Vagina (tissue), 2 donors: ENCODE results near the gene SPOCK1.

Source experiments
- POLR2A ChIP-seq, 2 donors: fragments of 450-650 bp; IDR thresholded peaks; one replicate each; pipeline ENCODE4 v1.6.1; 2017; ENCODE audit warnings: antibody characterized with exemption in 2 of 2, mild to moderate bottlenecking in 2 of 2, moderate library complexity in 2 of 2
- TF ChIP-seq, protein P1 (sequence below), 3 experiments: fragments of 450-650 bp in 2 of 3; fragments of 200-600 bp in 1 of 3; sonication (generic) in 1 of 3; IDR thresholded peaks; one replicate each; pipeline ENCODE4 v1.5.1; 2017 to 2019; ENCODE audit warnings: antibody characterized with exemption in 3 of 3, mild to moderate bottlenecking in 2 of 3, moderate library complexity in 2 of 3

GRCh38 chr5:137355708-137356107 is 143.4 kb downstream of the SPOCK1 start:
- TF ChIP-seq, protein P1, sequence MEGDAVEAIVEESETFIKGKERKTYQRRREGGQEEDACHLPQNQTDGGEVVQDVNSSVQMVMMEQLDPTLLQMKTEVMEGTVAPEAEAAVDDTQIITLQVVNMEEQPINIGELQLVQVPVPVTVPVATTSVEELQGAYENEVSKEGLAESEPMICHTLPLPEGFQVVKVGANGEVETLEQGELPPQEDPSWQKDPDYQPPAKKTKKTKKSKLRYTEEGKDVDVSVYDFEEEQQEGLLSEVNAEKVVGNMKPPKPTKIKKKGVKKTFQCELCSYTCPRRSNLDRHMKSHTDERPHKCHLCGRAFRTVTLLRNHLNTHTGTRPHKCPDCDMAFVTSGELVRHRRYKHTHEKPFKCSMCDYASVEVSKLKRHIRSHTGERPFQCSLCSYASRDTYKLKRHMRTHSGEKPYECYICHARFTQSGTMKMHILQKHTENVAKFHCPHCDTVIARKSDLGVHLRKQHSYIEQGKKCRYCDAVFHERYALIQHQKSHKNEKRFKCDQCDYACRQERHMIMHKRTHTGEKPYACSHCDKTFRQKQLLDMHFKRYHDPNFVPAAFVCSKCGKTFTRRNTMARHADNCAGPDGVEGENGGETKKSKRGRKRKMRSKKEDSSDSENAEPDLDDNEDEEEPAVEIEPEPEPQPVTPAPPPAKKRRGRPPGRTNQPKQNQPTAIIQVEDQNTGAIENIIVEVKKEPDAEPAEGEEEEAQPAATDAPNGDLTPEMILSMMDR (IDR thresholded peaks at IDR 0.05), result no peak
- TF ChIP-seq POLR2A (IDR thresholded peaks at IDR 0.05), result no peak
